ENCODE results near the gene SPHK2. TPM values are rescaled to one million over a fixed set of nuclear protein-coding genes. Genes with fewer than 3 reads are reported as not detected.

The SPHK2 gene
- total and polyA plus RNA-seq, 2 experiments from 2014 or later = 18.3 to 50.3 TPM

DNA sequence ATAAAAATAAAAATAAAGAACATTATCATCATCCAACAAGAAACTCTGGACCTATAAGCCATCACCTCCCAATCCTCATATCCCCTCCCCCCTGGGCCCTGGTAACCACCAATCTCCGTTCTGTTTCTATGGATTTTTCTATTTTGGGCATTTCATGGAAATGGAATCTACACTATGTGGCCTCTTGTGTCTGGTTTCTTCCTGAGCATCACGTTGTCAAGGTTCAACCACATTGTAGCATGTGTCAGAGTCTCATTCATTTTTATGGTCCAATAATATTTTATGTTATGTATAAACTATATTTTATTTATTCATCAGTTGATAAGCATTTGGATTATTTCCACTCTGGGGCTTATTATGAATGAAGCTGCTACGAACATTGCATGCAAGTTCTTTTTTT, 40.4 kb upstream of the SPHK2 start (continued):
- TF ChIP-seq JUNB (IDR thresholded peaks at IDR 0.05; ENCODE audit: unreplicated experiment) = no peak
- no peak for TF ChIP-seq POLR2AphosphoS5 (IDR thresholded peaks at IDR 0.05; ENCODE audit: low read depth)
- TF ChIP-seq CREB1 (CRISPR knock-in tag; IDR thresholded peaks at IDR 0.05; ENCODE audit: low read depth) = no peak

DNA sequence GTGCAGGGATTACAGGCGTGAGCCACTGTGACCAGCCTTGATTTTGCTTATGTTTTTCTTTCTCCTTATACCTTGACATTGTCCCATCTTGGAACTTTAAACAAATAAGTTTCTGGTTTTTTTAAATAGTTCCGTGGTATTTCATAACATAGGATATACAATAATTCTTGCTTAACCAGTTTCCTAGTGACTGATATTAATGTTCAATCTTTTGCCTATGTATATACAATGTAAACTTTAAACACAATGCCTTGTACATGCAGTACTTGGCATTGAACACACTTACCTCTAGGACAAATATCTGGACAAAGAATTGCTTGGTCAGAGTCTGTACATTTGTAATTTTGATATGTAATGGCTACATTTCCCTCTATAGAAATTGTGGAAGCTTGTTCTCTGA, 37.1 kb upstream of the SPHK2 start:
- Mint-ChIP-seq H3K9me3 (peaks cover 2% of the 10 kb centered on the region; the same call in 2 of the 3 replicates), H3K27ac (no peak overlapping the region), H3K4me1 (peaks cover 4% of the 10 kb centered on the region; the same call in 2 of the 3 replicates), H3K36me3 (ENCODE audit: low read depth) (no peaks in the 10 kb centered on the region), H3K4me3 (no peak overlapping the region), H3K27me3 (ENCODE audit: insufficient read depth, low read depth, poor library complexity) (peaks cover 11% of the 10 kb centered on the region)
- TF ChIP-seq POLR2AphosphoS5 (IDR thresholded peaks at IDR 0.05; ENCODE audit: low read depth) (no peak), EZH2 (IDR thresholded peaks at IDR 0.05; ENCODE audit: low read depth, unreplicated experiment) (no peak), STAT1 (IDR thresholded peaks at IDR 0.05; ENCODE audit: unreplicated experiment) (no peak)
- TF ChIP-seq, protein P1, sequence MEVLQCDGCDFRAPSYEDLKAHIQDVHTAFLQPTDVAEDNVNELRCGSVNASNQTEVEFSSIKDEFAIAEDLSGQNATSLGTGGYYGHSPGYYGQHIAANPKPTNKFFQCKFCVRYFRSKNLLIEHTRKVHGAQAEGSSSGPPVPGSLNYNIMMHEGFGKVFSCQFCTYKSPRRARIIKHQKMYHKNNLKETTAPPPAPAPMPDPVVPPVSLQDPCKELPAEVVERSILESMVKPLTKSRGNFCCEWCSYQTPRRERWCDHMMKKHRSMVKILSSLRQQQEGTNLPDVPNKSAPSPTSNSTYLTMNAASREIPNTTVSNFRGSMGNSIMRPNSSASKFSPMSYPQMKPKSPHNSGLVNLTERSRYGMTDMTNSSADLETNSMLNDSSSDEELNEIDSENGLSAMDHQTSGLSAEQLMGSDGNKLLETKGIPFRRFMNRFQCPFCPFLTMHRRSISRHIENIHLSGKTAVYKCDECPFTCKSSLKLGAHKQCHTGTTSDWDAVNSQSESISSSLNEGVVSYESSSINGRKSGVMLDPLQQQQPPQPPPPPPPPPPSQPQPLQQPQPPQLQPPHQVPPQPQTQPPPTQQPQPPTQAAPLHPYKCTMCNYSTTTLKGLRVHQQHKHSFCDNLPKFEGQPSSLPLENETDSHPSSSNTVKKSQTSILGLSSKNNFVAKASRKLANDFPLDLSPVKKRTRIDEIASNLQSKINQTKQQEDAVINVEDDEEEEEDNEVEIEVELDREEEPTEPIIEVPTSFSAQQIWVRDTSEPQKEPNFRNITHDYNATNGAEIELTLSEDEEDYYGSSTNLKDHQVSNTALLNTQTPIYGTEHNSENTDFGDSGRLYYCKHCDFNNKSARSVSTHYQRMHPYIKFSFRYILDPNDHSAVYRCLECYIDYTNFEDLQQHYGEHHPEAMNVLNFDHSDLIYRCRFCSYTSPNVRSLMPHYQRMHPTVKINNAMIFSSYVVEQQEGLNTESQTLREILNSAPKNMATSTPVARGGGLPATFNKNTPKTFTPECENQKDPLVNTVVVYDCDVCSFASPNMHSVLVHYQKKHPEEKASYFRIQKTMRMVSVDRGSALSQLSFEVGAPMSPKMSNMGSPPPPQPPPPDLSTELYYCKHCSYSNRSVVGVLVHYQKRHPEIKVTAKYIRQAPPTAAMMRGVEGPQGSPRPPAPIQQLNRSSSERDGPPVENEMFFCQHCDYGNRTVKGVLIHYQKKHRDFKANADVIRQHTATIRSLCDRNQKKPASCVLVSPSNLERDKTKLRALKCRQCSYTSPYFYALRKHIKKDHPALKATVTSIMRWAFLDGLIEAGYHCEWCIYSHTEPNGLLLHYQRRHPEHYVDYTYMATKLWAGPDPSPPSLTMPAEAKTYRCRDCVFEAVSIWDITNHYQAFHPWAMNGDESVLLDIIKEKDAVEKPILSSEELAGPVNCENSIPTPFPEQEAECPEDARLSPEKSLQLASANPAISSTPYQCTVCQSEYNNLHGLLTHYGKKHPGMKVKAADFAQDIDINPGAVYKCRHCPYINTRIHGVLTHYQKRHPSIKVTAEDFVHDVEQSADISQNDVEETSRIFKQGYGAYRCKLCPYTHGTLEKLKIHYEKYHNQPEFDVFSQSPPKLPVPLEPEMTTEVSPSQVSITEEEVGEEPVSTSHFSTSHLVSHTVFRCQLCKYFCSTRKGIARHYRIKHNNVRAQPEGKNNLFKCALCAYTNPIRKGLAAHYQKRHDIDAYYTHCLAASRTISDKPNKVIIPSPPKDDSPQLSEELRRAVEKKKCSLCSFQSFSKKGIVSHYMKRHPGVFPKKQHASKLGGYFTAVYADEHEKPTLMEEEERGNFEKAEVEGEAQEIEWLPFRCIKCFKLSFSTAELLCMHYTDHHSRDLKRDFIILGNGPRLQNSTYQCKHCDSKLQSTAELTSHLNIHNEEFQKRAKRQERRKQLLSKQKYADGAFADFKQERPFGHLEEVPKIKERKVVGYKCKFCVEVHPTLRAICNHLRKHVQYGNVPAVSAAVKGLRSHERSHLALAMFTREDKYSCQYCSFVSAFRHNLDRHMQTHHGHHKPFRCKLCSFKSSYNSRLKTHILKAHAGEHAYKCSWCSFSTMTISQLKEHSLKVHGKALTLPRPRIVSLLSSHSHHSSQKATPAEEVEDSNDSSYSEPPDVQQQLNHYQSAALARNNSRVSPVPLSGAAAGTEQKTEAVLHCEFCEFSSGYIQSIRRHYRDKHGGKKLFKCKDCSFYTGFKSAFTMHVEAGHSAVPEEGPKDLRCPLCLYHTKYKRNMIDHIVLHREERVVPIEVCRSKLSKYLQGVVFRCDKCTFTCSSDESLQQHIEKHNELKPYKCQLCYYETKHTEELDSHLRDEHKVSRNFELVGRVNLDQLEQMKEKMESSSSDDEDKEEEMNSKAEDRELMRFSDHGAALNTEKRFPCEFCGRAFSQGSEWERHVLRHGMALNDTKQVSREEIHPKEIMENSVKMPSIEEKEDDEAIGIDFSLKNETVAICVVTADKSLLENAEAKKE (CRISPR knock-in tag; IDR thresholded peaks at IDR 0.05) = no peak
- DNase-seq (ENCODE audit: low spot score) = no peak
- no peak for ATAC-seq
- Histone ChIP-seq H3F3A (replicated peaks; ENCODE audit: low read depth) (no peaks in the 10 kb centered on the region), H3K4me1 (ENCODE audit: insufficient read depth) (no peaks in the 10 kb centered on the region), H3K27me3 (ENCODE audit: insufficient read depth) (no peaks in the 10 kb centered on the region), H4K20me1 (replicated peaks; ENCODE audit: insufficient read depth) (no peaks in the 10 kb centered on the region), H3K79me2 (replicated peaks; ENCODE audit: insufficient read depth) (no peaks in the 10 kb centered on the region), H3K4me2 (no peak overlapping the region), H3K27ac (ENCODE audit: low read depth) (no peak overlapping the region), H3K9me2 (ENCODE audit: insufficient read depth) (no peaks in the 10 kb centered on the region), H3K36me3 (ENCODE audit: insufficient read depth) (no peaks in the 10 kb centered on the region), H3K4me3 (no peak overlapping the region), H2AFZ (no peak overlapping the region)

Measured in GM23338 (cell line).